ENCODE results near the gene HEPACAM.

The HEPACAM gene

DNA sequence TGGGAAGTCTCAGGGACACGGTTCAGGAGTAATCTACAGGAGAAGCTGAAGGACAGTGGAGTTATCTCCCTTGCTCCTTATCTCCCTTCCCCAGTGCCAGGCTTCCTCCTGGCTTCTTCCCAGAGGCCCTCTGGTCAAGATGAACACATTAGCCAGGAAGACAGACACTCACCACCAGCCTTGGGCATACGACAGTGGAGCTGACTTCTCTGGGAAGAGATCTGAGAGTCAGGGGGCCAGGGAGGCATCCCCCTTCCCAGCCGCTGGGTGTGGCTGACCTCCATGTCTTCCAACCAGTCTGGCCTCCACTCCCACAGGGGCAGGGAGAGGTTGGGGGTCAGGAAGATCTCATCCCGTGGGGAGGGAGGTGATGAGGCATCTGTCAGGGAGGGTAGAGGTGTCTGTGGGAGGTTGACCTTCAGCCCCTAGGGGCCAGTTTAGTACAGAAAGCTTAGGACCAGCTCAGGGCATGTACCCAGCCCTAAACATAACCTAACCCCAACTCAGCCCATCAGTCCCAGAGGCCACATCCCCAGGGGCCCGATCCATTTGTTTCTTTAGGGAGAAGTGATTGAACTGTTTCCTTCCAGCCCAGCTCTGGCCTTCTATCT is 50.9 kb downstream of the HEPACAM start:
- no peak for DNase-seq (ENCODE audit: low spot score)

DNA sequence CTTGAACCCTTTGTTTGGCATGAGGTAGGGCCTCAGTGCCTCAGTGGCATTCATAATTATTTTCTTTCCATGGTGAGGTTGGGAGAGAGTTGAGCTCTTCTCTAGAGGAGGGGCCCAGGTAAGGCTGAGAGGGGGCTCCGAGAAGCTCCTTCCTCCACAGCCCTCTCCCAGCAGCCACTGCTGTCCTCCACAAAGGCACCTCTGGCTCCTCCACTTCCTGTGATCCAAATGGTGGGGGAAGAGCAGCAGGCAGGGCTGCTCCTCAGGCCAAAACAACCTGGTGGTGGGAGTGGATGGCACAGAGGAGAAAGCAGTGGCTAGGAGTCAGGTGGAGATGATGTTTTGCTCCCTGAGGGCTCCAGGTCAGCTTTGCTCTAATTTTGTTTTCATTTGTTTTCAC is 51.5 kb downstream of the HEPACAM start:
- no peak for DNase-seq (ENCODE audit: low spot score)

DNA sequence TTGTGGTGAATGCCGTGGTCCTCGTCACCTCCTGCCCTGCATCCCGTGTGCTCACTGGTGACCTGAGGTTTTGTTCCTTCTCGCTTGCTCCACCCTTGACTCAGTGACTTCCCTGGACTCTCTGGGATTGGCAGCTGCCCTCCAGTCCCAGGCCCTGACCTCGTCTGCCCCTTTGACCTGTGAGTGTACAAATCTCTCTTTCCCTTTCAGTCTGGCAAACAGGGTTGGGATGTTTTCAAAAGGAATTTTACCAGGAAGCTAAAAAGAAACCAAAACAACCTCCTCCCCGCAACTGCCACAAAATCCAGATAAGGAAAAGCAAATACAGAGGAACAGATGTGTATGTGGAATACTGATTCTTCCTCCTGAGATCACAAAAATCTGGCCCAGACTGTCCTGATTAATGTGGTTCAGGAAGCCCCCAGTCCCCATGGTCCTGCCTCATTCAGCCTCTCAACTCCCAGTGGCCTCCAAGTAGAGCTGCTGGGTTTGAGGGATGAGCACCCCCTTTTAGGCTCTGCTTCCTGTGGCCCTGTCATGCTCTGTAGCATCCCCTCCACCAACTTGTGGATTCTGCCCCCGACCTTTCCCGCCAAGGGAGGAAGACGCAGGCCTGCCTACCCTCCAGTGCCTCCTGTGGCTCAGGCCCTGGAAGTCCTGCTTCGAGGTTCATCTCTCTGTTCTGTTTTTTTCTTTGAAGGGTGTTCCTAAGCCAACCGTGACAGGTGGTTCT is 53.3 kb downstream of the HEPACAM start:
- DNase-seq (ENCODE audit: low spot score): no peak

DNA sequence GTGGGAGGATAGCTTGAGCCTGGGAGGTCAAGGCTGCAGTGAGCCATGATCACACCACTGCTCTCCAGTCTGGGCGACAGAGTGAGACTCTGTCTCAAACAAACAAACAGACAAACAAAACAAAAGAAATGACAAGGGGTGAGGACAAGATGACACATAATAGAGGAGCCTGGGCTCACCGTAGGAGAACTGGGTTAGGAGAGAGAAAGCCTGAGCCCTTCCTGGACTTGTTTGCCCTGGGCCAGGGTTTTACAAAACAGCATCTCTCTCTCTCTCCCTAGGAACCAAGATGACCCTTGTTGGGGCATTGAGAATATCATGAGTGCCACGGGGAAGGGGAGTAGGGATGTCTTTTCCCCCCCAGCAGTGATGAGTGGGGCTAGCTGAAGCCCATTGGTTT is 54.9 kb downstream of the HEPACAM start:
- no peak for DNase-seq (ENCODE audit: low spot score)

DNA sequence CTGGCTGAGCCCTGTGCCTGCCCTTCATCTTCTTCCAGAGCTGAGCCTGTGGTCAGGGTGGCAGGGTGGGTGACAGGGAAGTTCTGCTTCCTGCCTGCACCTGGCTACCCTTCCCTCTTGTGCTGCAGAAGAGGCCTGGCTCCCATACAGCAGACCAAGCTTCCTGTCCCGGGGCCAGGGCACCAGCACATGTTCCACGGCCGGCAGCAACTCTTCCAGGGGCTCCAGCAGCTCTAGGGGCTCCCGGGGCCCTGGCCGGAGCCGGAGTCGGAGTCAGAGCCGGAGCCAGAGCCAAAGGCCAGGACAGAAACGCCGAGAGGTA is 55.6 kb downstream of the HEPACAM start:
- no peak for DNase-seq (ENCODE audit: low spot score)

DNA sequence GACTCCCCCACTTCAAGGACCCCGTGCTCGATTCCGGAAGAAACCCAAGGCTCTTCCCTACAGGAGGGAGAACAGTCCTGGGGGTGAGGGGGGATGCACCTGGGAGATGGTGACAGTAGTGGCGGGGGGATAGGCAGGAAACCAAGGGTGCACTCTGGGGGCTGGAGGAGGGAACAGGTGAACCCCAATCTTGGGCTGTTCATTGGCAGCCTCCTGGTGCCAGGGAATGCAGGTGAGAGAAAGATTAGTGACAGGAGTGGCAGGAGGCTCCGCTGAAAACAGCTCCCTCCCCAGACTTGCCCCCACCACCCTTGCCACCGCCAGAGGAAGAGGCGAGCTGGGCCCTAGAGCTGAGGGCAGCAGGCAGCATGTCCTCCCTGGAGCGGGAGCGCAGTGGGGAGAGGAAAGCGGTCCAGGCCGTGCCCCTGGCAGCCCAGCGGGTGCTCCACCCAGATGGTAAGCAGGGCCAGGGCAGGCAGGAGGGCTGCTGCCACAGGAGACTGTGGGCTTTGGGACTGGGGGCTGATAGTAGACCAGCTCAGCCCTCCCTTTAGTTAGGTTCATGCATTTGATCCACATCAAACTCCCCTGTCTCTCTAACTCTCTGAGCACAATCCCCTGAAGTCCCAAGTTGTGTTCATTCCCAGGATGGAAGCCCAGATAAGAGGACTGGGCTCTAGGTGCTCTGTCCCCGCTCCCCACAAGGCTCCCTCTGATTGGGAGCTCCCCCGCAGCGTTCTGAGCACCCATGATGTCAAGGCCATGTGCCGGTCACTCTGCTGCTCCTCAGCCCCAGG is 56.2 kb downstream of the HEPACAM start:
- no peak for DNase-seq (ENCODE audit: low spot score)

DNA sequence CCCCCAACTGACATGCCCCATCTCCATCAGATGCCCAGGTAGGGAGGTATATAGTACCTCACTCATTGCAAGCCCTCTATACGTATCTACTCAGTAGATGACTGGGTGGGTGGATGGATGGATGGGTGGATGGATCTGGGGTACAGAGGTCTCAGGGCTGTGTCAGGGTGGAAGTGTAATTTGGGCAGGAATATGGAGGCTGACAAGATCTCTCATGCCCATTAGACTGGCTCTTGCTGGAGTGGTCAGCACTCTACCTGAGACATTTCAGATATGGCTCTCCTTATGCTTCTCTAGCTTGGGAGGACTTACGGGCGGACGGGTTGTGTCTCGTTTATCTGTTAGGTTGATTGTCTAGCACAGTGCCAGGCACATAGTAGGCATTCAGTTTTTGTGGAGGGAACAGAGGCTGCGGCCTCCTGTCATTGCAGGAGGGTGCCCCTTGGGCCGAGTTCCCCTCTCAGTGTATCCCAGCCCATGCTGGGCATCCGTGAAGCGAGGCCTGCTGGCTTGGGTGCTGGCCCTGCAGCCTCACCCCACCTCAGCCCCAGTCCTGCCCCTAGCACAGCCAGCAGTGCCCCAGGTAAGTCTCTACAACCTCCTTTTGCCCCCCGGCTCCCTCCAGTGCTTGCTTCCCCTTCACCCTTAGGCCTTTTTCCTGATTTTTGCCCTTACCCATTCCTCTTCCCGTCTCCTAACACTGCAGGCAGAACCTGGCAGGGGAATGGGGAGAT is 56.9 kb downstream of the HEPACAM start:
- DNase-seq (ENCODE audit: low spot score): no peak

DNA sequence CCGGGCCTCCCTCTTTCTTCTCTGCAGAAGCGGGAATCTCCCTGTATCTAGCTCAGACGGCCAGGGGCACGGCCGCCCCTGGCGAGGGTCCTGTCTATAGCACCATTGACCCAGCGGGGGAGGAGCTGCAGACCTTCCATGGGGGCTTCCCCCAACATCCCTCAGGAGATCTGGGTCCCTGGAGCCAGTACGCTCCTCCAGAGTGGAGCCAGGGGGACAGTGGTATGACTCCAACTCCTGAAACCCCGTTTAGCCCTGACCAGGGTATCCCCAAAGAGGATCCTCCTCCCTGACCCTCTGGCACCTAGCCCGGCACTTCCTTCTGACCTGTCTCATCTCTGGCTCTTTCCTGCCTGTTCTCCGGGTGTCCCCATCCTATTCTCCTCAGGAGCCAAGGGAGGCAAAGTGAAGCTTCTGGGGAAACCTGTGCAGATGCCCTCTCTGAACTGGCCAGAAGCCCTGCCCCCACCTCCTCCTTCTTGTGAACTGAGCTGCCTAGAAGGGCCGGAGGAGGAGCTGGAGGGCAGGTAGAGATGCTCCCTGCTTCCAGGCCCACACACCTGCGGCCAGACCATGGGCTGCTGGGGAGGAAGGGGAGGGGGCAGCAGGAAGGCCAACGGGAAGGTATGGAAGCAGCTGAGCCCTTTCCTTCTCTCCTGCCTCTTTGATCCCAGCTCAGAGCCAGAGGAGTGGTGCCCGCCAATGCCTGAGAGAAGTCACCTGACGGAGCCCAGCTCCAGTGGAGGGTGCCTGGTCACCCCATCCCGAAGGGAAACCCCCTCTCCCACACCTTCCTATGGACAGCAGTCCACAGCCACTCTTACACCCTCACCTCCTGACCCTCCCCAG is 57.7 kb downstream of the HEPACAM start:
- no peak for DNase-seq (ENCODE audit: low spot score)

DNA sequence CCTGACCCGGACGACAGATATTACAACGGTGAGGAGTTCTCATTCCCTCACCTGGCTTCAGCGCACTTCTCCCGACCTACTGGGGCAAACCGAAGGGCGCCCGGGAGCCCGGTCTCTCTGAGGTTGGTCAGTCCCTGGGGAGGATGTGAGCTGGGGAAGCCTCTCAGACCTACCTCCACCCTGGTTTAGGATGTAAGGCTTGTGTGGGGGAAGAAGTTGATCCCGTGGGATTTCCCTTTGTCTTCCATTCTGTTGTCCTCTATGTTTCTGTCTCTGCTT is 58.3 kb downstream of the HEPACAM start:
- DNase-seq (ENCODE audit: low spot score): no peak

DNA sequence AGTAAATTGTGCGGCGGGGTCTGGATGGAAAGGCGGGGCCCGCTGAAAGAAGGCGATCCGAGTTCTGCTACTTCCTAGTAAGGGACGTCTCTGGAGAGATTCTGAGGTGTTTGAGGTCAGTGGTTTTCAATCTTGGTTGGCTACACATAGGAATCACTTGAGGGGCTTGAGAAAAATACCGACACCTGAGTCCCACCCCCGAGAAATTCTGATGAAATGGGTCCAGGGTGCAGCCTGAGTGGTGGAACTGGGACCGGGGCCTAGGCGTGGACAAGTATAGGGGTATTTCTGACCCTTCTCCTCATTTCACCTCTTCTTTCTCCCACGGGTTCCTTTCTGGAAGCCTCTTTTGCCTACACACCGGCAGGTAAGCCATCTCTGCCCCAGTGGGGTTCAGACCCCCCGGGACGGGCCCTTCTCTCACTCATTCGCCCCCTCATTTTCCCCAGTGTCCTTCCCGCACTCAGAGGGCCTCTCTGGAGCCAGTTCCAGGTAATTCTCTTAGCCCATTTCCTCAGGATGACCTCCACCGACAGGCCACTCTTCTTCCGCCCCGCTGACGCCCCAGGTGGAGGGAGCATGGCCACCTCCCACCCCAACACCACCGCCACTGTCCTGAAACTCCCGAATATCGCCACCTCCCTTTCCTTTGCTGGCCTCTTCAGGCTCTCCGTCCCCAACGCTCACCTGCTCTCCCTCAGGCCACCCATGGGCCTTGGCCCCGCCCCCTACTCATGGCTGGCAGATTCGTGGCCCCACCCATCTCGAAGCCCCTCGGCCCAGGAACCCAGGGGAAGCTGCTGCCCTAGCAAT is 58.8 kb downstream of the HEPACAM start:
- no peak for DNase-seq (ENCODE audit: low spot score)

DNA sequence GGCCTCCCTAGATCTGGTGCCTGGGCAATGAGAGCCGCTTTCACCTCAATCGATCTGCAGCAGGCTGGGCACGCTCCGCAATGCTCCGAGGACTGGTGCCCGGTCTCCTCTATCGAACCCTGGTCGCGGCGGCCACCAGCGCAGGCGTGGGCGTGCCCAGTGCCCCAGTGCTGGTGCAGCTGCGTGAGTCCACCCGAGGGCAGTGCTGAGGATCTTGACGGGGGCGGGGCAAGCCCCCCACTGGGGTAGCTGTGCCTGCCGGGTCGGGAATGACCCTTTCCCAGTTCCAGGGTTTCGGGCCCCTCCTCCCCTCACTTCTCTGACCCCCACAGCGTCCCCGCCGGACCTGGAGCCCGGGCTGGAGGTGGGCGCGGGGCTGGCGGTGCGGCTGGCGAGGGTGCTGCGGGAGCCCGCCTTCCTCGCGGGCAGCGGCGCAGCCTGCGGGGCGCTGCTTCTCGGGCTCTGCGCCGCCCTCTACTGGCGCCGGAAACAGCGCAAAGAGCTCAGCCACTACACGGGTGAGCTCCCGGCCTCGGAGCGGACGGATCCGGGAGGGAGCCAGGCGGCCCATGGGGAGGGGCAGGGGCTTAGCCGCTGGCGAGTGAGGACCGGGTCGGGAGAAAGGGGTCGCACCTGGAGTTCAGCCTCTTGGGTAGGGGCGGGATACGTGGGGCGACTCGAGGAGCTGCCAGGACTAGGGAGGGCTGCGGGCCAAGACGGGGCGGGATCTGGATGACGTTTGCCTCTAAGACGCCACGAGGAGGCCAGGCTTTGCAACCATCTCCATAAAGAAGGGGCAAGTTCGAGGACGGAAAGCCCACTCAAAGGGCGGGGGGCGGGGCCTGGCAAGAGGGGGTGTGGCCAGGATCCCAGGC is 59.7 kb downstream of the HEPACAM start:
- DNase-seq (ENCODE audit: low spot score): peak; percentile 96

DNA sequence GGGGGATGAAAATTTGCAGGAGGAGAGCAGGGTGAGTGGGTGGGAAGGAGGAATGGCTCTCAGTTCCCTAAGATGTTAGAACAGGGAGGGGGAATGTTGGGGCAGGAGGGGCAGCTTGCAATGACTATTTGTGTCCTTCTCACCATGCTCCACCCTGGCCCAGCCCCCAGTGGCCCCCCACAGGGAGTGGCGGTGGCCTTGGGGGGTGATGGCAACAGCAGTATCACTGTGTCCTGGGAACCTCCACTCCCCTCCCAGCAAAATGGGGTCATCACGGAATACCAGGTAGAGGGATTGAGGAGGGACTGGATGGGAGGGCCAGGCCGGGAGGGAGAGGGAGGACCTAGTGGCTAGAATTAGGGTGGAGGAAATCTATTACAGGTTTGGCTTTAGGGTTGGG is 60.4 kb downstream of the HEPACAM start:
- DNase-seq (ENCODE audit: low spot score): no peak

DNA sequence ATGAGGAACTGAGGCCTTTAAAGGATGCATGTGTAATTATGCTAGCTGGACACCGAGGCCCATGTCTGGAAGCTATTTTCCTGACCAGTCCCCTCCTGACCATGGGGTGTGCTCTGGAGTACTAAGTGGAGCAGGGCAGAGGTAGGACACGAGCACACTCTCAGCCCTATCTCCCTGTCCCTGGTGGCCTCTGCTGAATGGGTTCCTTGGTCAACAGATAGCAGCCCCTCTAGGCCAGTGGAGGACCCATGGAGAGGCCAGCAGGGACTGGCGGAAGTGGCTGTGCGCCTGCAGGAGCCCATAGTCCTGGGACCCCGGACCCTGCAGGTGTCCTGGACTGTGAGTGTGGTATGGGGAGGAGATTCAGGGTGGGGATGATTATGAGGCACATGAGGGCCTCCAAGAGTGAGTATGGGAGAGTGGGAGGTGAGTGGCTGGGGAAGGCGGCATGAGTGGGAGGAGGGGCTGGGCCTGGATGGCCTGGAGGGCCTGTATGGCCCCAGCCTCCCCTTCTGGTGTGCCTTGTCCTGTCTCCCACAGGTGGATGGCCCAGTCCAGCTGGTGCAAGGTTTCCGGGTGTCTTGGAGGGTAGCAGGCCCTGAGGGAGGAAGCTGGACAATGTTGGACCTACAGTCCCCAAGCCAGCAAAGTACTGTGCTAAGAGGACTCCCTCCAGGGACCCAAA is 61.1 kb downstream of the HEPACAM start:
- no peak for DNase-seq (ENCODE audit: low spot score)

DNA sequence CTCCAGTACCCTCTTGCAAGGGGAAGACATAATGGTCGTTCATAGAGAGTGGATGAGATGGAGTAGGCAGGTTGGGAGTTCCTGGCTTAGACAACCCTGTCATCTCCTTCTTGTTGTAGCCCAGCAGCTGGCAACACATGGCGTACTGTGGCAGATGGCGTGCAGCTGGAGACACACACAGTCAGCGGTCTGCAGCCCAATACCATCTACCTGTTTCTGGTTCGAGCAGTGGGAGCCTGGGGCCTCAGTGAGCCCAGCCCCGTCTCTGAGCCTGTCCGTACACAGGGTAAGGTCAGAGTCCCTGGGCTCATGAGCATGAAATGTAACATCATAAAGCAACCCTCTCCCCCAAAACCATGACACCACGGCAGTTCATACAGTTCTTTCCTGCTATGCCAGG is 61.9 kb downstream of the HEPACAM start:
- no peak for DNase-seq (ENCODE audit: low spot score)

DNA sequence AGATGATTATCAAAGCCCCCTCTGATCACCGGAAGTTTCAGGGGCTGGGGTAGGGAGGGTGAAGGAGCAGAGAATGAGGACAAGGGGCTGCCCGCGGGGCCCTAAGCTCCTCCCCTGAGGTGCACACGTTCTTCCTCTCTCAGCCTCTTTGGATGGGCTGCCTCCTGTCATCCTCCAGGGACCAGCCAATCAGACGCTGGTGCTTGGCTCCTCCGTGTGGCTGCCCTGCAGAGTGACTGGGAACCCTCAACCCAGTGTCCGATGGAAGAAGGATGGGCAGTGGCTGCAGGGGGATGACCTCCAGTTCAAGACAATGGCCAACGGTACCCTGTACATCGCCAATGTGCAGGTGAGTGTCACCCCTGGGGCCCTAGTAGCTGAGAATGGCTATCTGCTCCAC is 63.1 kb downstream of the HEPACAM start:
- no peak for DNase-seq (ENCODE audit: low spot score)

DNA sequence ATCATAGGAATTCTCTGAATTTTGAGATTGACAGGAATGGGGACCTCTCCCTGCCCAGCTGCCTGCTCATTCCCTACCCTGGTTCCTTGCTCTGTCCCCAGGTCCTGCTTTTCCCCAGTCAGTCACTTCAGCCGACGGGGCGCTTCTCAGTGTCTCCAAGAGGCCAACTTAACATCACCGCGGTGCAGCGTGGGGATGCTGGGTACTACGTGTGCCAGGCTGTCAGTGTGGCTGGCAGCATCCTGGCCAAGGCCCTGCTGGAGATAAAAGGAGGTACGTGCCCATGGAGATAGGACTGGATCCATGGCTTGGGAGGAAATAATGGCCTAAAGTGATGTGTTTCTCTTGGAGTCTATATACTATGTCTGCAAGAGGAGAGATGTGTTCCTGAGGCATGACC is 63.6 kb downstream of the HEPACAM start:
- no peak for DNase-seq (ENCODE audit: low spot score)

DNA sequence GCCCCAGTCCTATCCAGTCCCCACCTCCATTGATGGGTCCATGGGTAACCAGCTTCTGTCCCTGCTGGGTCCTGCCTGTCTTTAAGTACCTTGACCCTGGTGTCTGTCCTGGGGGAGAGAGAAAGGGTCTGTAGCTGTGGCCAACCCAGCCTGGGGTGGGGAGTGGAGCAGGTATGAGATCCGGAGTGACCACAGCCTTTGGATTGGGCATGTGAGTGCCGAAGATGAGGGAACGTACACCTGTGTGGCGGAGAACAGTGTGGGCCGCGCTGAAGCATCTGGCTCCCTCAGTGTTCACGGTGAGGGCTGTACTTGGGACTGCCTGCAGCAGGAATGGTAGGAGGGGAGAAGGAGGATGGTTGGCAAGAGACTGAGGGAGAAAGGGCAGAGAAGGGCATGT is 65.4 kb downstream of the HEPACAM start:
- no peak for DNase-seq (ENCODE audit: low spot score)

DNA sequence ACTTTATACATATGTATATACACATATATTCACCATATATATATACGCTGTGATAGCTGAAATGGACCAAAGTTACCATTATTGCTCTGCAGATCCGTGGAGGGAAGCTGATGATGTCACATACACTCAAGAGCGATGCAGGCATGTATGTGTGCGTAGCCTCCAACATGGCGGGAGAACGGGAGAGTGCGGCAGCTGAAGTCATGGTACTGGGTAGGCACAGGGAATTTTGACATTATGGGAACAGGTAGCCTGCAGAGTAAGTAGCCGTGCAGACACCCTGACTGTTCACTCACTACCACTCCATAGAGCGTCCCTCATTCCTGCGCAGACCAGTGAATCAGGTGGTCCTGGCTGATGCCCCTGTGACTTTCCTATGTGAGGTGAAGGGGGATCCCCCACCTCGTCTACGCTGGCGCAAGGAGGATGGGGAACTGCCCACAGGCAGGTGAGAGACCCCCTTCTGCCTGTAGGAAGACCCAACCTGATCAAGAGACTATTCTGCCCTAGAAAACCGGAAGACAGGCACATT is 65.9 kb downstream of the HEPACAM start:
- no peak for DNase-seq (ENCODE audit: low spot score)

DNA sequence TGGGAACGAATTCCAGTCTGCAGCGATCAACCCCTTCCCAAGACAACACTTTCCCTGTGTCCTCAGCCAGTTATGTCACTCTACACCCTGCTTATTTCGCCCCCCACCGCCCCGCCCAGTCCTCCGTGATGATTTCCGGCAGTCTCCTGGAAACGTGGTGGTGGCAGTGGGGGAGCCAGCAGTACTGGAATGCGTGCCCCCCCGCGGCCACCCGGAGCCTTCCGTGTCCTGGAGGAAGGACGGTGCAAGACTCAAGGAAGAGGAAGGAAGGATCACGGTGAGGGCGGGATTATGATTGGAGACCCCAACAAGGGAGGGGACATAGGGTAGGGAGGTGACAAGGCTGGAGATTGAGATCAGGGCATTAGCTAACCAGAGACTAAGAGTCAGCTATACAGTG is 66.5 kb downstream of the HEPACAM start:
- DNase-seq (ENCODE audit: low spot score): no peak
